Suppressor macrophage (primary cell): ENCODE results near the gene PLXDC2.

Experiments used
- DNase-seq, 4 experiments: peaks; one replicate each; pipeline ENCODE4 v3.0.0-alpha.2; 2020 to 2022

The PLXDC2 gene

GRCh38 chr10:19911886-19912285 is 95.7 kb downstream of the PLXDC2 start:
- DNase-seq: no peak

- no peak for DNase-seq
Measured at GRCh38 chr10:19913987-19914386, 97.8 kb downstream of the PLXDC2 start.

GRCh38 chr10:19915125-19915524 is 98.9 kb downstream of the PLXDC2 start:
- no peak for DNase-seq

- DNase-seq: no peak
Measured at GRCh38 chr10:19915816-19916215, 99.6 kb downstream of the PLXDC2 start.

GRCh38 chr10:19917751-19918478 is 101.7 kb downstream of the PLXDC2 start:
- no peak for DNase-seq

GRCh38 chr10:19918794-19919193 is 102.6 kb downstream of the PLXDC2 start:
- peak in 2 of 4 experiments; percentile 28 to 30 for DNase-seq

GRCh38 chr10:19919671-19920070 is 103.4 kb downstream of the PLXDC2 start:
- DNase-seq: no peak

- no peak for DNase-seq
Measured at GRCh38 chr10:19920075-19920726, 104.0 kb downstream of the PLXDC2 start.

- DNase-seq: peak in 2 of 4 experiments; percentile 12 to 28
Measured at GRCh38 chr10:19921300-19922140, 105.3 kb downstream of the PLXDC2 start.

- DNase-seq: peak in 2 of 4 experiments; percentile 12 to 20
Measured at GRCh38 chr10:19922236-19922963, 106.2 kb downstream of the PLXDC2 start.

- peak in 3 of 4 experiments; percentile 23 to 36 (median 28) for DNase-seq
Measured at GRCh38 chr10:19925064-19925463, 108.8 kb downstream of the PLXDC2 start.

- DNase-seq: peak in 2 of 4 experiments; percentile 22 to 24
Measured at GRCh38 chr10:19928936-19929335, 112.7 kb downstream of the PLXDC2 start.

- peak; percentile 37 to 60 (median 46) for DNase-seq
Measured at GRCh38 chr10:19929506-19930140, 113.4 kb downstream of the PLXDC2 start.

- peak; percentile 41 to 67 (median 54) for DNase-seq
Measured at GRCh38 chr10:19930936-19931893, 115.0 kb downstream of the PLXDC2 start.

- peak in 1 of 4 experiments; percentile 47 for DNase-seq
Measured at GRCh38 chr10:19931894-19932590, 115.8 kb downstream of the PLXDC2 start.

- peak in 2 of 4 experiments; percentile 25 to 30 for DNase-seq
Measured at GRCh38 chr10:19932806-19933371, 116.7 kb downstream of the PLXDC2 start.

- no peak for DNase-seq
Measured at GRCh38 chr10:19933772-19934171, 117.5 kb downstream of the PLXDC2 start.

GRCh38 chr10:19935176-19935575 is 118.9 kb downstream of the PLXDC2 start:
- no peak for DNase-seq

- no peak for DNase-seq
Measured at GRCh38 chr10:19936289-19936688, 120.1 kb downstream of the PLXDC2 start.

- DNase-seq: no peak
Measured at GRCh38 chr10:19937989-19938388, 121.8 kb downstream of the PLXDC2 start.
